HG03571 (cell line): ENCODE measurements around the gene DTNB.

Experiments
- ATAC-seq: cut with Tn5 transposase; IDR thresholded peaks from one replicate; pipeline ENCODE4 v1.9.1; 2021; ENCODE audit not compliant: unreplicated experiment

DTNB gene

GRCh38 chr2:25512707-25513106 is 160.7 kb downstream of the DTNB start:
- ATAC-seq: no peak

GRCh38 chr2:25506226-25506625 is 167.2 kb downstream of the DTNB start:
- no peak for ATAC-seq

DNA sequence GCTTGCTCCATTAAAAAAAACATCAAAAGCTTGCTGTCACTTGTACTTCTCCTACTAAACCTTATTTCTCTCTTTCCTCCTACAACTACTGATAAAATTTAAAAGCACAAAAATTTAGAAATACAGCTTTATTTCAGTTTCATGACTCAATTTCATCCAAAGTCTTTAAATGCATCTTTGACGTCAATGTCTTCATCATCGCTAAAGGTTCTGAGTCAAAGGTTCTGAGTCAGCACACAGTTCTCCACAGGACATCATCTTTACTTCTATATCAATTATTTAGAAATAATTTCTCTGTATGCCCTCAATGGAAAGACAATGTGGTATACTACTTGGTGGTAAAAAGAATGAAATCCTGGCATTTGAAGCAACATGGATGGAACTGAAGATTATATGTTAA is 167.8 kb downstream of the DTNB start:
- ATAC-seq: no peak

DNA sequence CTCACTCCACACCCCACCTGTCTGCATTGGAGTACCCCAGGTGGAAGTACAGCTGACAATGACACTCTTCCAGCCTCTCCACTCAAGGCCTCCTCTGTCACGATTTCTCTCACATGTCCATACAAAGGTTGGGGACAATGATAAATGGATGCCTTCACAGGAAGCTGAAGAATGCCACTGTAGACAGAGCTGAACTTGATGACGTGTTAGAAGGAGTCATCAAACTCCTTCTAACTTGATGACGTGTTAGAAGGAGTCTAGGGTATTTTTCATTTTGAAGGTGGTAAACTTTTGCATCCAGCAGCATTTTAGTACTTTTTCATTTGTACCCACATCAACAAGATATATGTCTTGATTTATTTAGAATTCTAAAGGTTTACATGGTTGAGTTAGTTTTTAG is 168.2 kb downstream of the DTNB start:
- no peak for ATAC-seq

GRCh38 chr2:25504266-25504665 is 169.1 kb downstream of the DTNB start:
- ATAC-seq: no peak

GRCh38 chr2:25499157-25499556 is 174.2 kb downstream of the DTNB start:
- ATAC-seq: no peak

DNA sequence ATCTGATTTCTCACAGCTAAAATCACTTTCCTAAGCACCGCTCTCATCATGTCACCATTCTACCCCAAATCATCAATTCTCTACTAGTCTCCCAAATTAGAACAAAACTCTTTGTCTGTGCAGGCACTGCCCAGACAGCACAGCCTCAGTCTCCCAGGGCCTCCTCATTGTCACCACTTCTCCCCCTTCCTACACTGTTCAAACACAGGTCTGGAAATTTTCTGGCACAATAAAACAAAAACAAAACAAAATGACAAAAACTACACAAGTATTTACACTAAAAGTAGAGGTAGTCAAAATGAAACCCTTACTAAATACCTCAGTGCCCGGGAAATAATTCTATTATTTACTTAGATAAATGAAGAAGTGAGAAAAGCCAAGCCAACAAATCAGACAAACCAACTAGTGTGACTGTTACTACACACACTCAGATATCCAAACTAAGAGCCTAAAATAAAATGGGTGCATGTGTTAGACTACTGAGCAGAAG is 175.4 kb downstream of the DTNB start:
- ATAC-seq: no peak

- no peak for ATAC-seq
These were observed 176.0 kb downstream of the DTNB start for GRCh38 chr2:25497229-25497917.

DNA sequence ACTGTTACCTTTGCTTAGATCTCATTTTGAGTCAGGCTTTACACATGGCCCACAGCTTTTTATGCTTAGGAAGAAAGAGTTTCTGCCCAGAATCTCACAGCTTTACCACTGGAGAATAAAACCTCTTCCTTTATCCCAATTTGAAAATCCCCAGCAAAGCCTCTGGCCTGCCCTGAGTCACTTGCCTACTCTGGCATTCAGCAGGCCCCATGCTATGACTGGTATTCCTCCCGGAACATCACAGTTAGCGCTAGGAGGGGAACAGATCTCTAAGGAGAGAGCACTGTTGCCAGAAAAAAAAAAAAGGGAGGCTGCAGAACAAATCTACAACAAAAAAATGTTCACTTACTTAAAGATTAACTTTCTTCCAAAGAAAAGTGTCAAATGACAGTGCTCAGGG is 178.8 kb downstream of the DTNB start:
- no peak for ATAC-seq

DNA sequence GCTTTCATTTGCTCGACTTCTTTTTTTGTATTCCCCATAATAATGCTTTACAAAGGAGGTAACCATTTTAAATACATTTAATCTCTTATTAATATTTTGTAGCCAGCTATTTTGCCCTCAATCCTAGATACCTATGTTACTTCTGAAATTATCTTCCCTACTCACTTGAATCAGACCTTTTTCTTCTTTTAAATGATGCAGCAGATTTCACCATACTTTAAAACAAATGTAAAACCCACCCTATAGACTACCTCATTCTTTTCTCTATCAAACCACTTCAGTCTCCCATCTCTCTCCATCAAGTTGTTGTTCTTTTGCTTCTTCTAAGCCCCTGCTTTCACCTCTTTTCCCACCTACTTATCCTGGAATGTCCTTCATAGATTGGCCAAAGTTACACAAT is 180.2 kb downstream of the DTNB start:
- no peak for ATAC-seq

DNA sequence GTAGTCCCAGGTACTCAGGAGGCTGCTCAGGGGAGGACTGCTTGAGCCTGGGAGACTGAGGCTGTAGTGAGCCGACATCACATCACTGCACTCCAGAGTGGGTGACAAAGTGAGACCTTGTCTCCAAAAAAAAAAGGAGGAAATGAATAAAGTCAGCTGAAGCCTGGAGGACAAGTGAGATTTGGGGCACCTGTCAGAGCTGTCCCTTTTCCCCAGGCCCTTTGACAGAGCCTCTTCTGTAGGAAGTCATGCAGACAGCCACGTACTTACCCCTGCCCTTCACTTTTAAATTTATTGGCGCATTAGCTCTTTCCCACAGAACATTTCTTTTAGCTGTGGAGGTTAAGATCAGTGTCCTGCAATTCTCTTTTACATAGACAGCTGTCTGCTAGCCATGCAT is 180.7 kb downstream of the DTNB start:
- no peak for ATAC-seq

DNA sequence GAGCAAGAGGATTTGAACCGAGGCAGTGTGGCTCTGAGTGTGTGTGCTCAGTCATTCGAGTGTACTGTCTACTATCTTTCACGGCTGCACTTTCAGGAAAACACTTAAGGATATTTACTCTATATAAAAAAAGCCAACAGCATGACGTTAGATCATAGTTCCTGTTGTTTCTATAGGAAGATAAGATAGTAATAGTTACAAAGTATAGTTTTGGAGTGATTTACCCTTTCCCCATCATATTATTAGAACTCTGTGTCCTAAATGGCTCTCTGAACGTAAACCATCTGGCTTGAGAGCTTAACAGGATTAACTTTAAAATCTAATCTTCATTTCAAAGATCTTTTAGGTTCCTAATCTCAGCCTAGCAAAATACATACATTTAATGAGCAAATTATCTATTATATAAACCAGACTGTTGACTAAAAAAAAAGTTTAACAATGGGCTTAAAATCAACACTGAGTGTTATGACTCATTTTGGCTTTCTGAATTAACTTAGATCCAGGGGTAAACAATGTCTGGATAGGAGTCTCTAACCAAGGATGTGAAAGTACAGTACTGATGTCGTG is 181.3 kb downstream of the DTNB start:
- no peak for ATAC-seq

GRCh38 chr2:25491003-25491696 is 182.2 kb downstream of the DTNB start:
- no peak for ATAC-seq

DNA sequence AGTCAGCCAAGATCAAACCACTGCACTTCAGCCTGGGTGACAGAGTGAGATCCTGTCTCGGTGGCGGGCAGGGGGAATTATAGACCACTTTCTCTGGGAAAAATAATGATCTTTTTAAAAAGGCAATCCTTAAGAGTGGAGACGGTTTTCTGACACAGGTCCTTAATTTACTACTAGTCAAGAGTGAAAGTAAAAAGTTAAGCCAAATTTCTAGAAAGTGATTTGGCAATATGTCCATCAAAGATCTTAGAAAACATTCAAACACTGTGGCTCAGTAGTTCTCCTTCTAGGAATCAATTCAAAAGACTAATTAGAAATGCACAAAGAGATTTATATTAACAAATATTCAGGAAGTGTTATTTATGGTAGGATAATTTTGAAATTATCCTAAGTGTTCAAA is 183.2 kb downstream of the DTNB start:
- ATAC-seq: no peak

DNA sequence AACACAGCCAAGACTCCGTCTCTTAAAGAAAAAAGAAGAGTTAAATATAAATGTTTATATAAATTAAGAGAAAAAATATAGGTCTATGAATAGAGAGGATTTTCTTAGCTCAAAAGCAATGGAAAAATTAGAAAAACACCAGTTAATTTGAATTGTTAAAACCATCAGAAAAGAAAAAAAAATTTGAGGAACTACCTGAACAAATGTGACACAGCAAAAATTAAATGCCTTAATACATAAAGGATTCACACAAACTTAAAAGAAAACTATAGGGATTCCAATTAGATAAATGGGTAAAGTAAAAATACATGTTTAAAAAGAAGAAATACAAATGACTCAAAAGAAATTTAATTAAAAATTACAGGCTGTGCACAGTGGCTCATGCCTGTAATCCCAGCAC is 183.7 kb downstream of the DTNB start:
- no peak for ATAC-seq

GRCh38 chr2:25483607-25484266 is 189.6 kb downstream of the DTNB start:
- ATAC-seq: peak; percentile 83

- no peak for ATAC-seq
These were observed 191.0 kb downstream of the DTNB start for GRCh38 chr2:25482341-25482740.

DNA sequence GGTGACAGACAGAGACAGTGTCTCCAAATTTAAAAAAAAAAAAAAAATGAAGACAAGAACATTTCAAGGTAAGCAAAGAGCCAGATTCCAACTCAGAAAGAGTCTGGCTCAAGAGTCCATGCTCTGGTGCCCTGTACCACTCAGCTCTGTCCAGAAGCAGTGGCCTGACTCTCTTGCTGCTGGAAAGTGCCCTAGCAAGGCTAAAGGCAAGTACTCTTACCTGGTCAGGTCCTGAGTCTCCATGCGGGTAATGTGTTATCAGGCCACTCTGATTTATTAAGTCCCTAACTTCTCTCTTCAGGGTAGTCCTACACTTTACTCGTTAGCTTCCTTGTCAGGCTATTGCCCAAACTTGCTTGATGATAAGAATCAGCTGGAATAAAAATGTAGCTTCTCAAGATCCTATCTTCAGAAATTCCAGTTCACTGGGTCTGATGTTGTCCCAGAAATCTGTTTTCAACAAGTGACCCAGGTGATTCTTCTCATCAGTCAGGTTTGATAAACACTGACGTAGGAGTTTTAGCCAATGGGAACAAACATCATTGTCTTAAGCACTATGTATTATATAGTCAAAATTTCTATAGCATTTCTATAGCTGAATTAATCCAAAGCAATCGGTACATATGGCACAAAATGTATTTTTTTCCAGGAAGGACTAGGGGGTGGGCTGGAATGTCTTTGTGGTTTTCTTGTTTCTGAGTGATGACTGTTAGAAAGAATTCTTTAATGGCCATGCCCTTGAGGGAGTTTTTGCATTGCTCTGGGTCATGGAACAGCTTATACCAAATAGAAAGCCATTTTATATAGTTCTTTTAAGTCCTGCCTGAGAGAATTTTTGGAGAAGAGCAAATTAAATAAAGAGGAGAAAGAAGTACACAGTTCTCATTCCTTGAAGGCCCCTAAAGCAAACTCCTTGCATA is 191.7 kb downstream of the DTNB start:
- ATAC-seq: no peak

- no peak for ATAC-seq
These were observed 192.8 kb downstream of the DTNB start for GRCh38 chr2:25480561-25480960.

DNA sequence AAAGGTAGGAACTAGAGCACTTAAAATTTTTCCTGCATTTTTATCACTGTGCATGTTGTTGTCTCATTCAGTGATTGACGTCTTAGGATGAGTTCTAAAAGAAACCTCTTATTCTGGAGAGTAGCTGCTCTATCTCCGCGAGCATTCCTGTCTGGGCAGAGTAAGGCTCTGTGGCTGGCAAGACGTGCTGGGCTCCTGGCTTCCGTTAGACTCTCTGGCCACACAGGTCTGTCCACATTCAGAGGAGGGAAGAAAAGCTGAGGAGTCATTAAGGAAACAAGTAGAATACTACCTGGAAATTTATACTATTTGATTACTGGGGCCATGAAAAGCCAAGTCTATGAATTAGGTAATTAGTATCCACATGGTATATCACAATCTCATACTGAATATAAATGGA is 193.6 kb downstream of the DTNB start:
- ATAC-seq: no peak

GRCh38 chr2:25478736-25479135 is 194.6 kb downstream of the DTNB start:
- ATAC-seq: no peak
